Psoas muscle (tissue), 8 donors: Measurements from ENCODE around the gene ISLR2. TPM values are rescaled to one million over a fixed set of nuclear protein-coding genes. Genes with fewer than 3 reads are reported as not detected.

ENCODE experiments used
- ATAC-seq, 4 donors: fragments of 200-7000 bp; cut with Tn5 transposase; one replicate each; pipeline ENCODE4 v1.9.1; 2020; ENCODE audit warnings: moderate library complexity in 3 of 4, mild to moderate bottlenecking in 2 of 4
- DNase-seq, 2 donors: peaks; one replicate each; pipeline ENCODE4 v3.0.0-alpha.2; 2020
- H3K27ac ChIP-seq: fragments of 200-600 bp; one replicate; pipeline ENCODE4 v1.8.0; 2022
- H3K27me3 ChIP-seq, 3 donors: fragments of 200-600 bp in 1 of 3; one replicate each; pipeline versions ENCODE4 v1.6.1 to v1.8.0; 2013 to 2022; ENCODE audit warnings: low read length in 2 of 3, mild to moderate bottlenecking in 2 of 3, moderate library complexity in 1 of 3; ENCODE audit not compliant: insufficient read depth in 3 of 3
- H3K36me3 ChIP-seq, 2 donors: fragments of 200-600 bp in 1 of 2; one replicate each; pipeline versions ENCODE4 v1.6.1 to v1.8.0; 2013 to 2022; ENCODE audit warnings: low read depth in 1 of 2, mild to moderate bottlenecking in 1 of 2, moderate library complexity in 1 of 2; ENCODE audit not compliant: insufficient read depth in 1 of 2
- H3K4me1 ChIP-seq: fragments of 200-600 bp; one replicate; pipeline ENCODE4 v1.8.0; 2022
- H3K4me3 ChIP-seq: fragments of 200-600 bp; one replicate; pipeline ENCODE4 v1.8.0; 2022; ENCODE audit warnings: mild to moderate bottlenecking
- H3K9me3 ChIP-seq: fragments of 200-600 bp; one replicate; pipeline ENCODE4 v1.8.0; 2022
- WGBS, 3 donors: extraction: QIAGEN DNeasy Blood & Tissue Kit; methylation state at CpG; one replicate each; pipeline versions ENCODE4 v1.1.6 to v1.1.7; 2013; 5-methylcytosine and 5-hydroxymethylcytosine counted together
- intact Hi-C, 2 donors: fragments of 100-400 bp; cut with DNase I; formaldehyde crosslinking; loops; one replicate each; pipeline versions ENCODE4 v1.11.0 to v1.14.2; 2022
- polyA plus RNA-seq, 3 donors: library from polyadenylated mRNA; stranded (reverse); fragments of 200-250 nt; gene quantifications; one replicate each; pipeline ENCODE4 v1.2.3, GENCODE V29; 2013
- total RNA-seq, 4 donors: library from RNA; stranded (reverse); fragmentation: NEBNext Ultra II Directional in 2 of 4; extraction: Animal tissue kit (Norgen Biotek cat#: 25700) in 2 of 4; gene quantifications; one replicate each; pipeline versions ENCODE4 v1.2.1 to v1.2.4, GENCODE V29; 2021 to 2023
- TF ChIP-seq, protein P1 (sequence below): fragments of 200-600 bp; IDR thresholded peaks from one replicate; pipeline ENCODE4 v1.8.0; 2022; ENCODE audit warnings: antibody characterized with exemption
- donor health status: healthy with polysubstance abuse.
- donor health status: DM: no; HTN: no; CAD: no; lungs with moderate emphysema.
- donor health status: Bipolar disorder and iron deficiency.
- donor health status: healthy.
- donor health status: DM: yes; HTN: yes; CAD: no.
- donor health status: DM: no; HTN: no; CAD: no.
- donor health status: DM: no; HTN: no; CAD: no.
- donor health status: DM: yes; HTN: yes; CAD: no.

The ISLR2 gene
- total and polyA plus RNA-seq, 7 donors = 1.1 to 2.2 (median 1.4) TPM

- ATAC-seq = no peak
Observed at GRCh38 chr15:74144153-74144775, 13.9 kb downstream of the ISLR2 start.

DNA sequence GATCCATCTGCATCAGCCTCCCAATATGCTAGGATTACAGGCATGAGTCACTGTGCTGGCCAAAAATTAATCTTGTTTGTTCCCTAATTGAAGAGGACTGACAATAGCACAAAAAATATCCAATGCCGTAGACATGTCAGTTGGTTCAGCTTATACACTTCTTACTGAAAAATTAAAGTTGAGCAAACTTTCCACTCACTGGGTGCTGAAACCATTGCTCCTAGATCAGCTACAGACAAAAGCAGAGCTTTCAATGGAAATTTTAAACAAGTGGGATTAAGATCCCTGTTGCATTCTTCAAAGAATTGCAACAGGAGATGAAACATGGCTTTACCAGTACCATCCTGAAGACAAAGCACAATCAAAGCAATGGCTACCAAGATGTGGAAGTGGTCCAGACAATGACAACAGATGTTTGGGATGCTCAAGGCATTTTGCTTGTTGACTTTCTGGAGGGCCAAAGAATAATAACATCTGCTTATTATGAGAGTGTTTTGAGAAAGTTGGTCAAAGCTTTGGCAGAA lies 16.0 kb downstream of the ISLR2 start:
- H3K9me3 ChIP-seq = peaks cover 10% of the 10 kb centered on the region
- WGBS, 3 donors = 83 to 93% (median 91%) methylated on average over 1 of the region's 1 CpG
- no peak overlapping the region for H3K4me3 ChIP-seq
- peaks cover 0 to 15% (median 8%) of the 10 kb centered on the region in 3 donors for H3K27me3 ChIP-seq
- DNase-seq (no peak), ATAC-seq (no peak)
- no peaks in the 10 kb centered on the region for H3K4me1 ChIP-seq
- TF ChIP-seq, protein P1, sequence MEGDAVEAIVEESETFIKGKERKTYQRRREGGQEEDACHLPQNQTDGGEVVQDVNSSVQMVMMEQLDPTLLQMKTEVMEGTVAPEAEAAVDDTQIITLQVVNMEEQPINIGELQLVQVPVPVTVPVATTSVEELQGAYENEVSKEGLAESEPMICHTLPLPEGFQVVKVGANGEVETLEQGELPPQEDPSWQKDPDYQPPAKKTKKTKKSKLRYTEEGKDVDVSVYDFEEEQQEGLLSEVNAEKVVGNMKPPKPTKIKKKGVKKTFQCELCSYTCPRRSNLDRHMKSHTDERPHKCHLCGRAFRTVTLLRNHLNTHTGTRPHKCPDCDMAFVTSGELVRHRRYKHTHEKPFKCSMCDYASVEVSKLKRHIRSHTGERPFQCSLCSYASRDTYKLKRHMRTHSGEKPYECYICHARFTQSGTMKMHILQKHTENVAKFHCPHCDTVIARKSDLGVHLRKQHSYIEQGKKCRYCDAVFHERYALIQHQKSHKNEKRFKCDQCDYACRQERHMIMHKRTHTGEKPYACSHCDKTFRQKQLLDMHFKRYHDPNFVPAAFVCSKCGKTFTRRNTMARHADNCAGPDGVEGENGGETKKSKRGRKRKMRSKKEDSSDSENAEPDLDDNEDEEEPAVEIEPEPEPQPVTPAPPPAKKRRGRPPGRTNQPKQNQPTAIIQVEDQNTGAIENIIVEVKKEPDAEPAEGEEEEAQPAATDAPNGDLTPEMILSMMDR = no peak
- H3K27ac ChIP-seq = no peak overlapping the region
- H3K36me3 ChIP-seq = no peaks in the 10 kb centered on the region
- intact Hi-C loops = no loop called here

More at GRCh38 chr15:74144153-74144775, 13.9 kb downstream of the ISLR2 start:
- Histone ChIP-seq H3K27me3 (peaks cover 0 to 18% (median 8%) of the 10 kb centered on the region in 3 donors), H3K27ac (no peak overlapping the region), H3K4me3 (no peak overlapping the region), H3K9me3 (peaks cover 10% of the 10 kb centered on the region), H3K36me3 (no peaks in the 10 kb centered on the region), H3K4me1 (no peaks in the 10 kb centered on the region)
- WGBS, 3 donors = 71 to 81% (median 79%) methylated on average over 6 of the region's 6 CpGs
- intact Hi-C loops = no loop called here
- TF ChIP-seq, protein P1 = no peak
- DNase-seq = no peak

- WGBS, 3 donors = 53 to 59% (median 56%) methylated on average over 2 of the region's 2 CpGs
Observed at GRCh38 chr15:74147051-74147450, 16.7 kb downstream of the ISLR2 start.

DNA sequence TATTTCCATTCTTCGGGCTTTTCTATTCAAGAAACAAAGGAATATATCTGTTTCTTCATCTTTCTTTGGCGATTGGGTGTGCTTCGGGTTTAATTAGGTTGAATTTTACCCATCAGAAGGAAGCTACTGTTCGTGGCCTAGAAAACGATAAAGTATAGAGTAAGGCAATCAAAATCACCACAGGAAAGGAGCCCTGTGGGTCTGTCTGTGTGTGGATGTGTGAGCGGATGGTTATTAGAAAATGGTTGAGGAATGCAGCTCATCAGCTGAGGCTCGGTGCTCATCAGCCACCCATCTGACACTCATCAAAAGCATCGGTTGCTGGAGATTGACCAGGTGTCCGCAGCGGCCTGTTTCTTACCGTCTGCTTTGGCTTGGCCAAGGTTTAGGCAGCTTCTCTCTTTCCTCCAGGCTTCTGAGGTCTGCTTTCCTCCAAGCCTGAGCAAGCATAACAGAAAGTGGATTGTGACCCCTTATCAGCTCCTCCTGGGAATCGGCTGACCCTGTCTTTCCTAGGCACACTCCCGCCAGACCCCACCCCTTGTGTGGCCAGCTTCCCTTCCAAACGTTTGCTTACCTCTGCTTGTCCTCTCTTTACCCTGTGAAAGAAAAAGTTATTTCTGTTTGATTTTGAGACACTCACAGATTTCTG lies 25.5 kb downstream of the ISLR2 start:
- 77 to 84% (median 79%) methylated on average over 14 of the region's 14 CpGs for WGBS, 3 donors

More at GRCh38 chr15:74147051-74147450, 16.7 kb downstream of the ISLR2 start:
- TF ChIP-seq, protein P1 = no peak
- H3K4me3 ChIP-seq = no peak overlapping the region
- intact Hi-C loops = no loop called here
- H3K27ac ChIP-seq = no peak overlapping the region
- no peaks in the 10 kb centered on the region for H3K4me1 ChIP-seq
- peaks cover 0 to 15% (median 8%) of the 10 kb centered on the region in 3 donors for H3K27me3 ChIP-seq
- peaks cover 10% of the 10 kb centered on the region for H3K9me3 ChIP-seq
- no peak for DNase-seq
- no peaks in the 10 kb centered on the region for H3K36me3 ChIP-seq
- no peak for ATAC-seq

More for the DNA sequence above, 25.5 kb downstream of the ISLR2 start:
- intact Hi-C loops = no loop called here
- ATAC-seq (no peak), DNase-seq (no peak)
- Histone ChIP-seq H3K4me3 (no peak overlapping the region), H3K27ac (no peak overlapping the region), H3K27me3 (peaks cover 0 to 4% (median 0%) of the 10 kb centered on the region in 3 donors), H3K36me3 (no peaks in the 10 kb centered on the region), H3K4me1 (peaks cover 11% of the 10 kb centered on the region), H3K9me3 (no peaks in the 10 kb centered on the region)
- TF ChIP-seq, protein P1 = no peak
